NCI-H146 treated with DMSO at 0.1 percent for 48 hours (cell line): ENCODE results near the gene OBSL1.

ENCODE experiments used
- DNase-seq: peaks from one replicate; lab custom pipeline; 2025; ENCODE audit not compliant: unreplicated experiment; lab: John Stamatoyannopoulos, UW

Gene OBSL1

DNA sequence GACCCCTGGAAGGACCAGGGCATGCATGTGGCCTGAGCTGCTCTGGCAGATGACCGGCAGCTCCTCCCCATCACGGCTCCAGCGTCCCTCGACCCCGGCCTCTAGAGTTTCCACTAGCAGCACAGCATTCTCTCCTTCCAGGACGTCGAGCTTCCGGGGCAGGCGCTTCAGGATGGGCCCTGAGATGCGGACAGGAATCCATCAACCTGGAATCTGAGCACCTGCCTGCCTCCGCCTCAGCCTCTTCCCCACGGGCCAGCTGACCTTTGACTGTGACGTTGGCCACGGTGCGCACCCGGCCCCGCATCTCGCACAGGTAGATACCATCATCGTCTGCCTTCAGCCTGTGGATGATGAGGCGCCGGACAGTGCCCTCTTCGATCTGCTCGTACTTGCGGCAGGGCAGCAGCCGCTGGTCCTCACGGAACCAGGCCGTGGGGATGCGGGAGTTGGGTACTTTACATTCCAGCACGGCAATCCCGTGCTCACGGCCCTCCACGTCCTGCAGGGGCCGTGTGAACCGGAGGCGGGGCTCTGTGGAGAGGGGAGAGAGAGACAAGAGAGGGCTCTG is 3.5 kb downstream of the OBSL1 start:
- DNase-seq: no peak

DNA sequence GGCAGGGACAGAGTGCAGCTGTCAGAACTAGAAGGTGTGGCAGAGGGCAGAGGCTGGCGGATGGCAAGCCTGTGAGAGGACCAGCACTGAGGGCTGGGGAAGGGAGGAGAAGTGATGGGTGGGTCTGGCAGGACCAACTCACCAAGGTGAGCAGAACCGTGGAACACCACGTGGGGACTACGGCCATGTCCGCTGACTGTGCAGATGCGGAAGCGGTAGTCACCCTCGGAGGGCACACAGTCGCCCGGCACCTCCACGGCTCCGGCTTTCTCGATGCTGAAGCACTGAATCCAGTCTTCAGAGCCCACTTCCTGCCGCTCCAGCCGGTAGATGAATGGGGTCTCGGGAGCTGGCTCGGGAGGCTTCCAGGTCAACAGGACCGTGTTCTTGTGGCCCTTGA is 4.2 kb downstream of the OBSL1 start:
- DNase-seq: no peak

DNA sequence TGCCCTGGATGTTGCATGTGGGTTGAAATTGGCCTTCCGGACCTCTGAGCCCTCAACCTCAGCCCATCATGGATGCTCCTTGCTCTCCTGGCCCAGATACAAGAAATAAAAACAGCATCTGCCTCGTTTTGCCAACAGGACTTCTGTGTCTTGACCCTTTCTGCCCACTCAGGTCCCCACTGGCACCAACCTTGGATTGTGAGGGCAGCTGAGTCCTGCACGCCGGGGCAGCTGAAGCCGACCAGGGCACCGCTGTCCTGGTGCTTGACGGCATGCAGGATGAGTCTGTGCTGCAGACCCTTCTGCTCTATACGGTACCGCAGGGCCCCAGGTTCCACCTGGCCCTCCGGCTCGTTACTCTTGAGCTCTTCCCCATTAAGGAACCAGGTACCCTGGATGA is 4.7 kb downstream of the OBSL1 start:
- no peak for DNase-seq

DNA sequence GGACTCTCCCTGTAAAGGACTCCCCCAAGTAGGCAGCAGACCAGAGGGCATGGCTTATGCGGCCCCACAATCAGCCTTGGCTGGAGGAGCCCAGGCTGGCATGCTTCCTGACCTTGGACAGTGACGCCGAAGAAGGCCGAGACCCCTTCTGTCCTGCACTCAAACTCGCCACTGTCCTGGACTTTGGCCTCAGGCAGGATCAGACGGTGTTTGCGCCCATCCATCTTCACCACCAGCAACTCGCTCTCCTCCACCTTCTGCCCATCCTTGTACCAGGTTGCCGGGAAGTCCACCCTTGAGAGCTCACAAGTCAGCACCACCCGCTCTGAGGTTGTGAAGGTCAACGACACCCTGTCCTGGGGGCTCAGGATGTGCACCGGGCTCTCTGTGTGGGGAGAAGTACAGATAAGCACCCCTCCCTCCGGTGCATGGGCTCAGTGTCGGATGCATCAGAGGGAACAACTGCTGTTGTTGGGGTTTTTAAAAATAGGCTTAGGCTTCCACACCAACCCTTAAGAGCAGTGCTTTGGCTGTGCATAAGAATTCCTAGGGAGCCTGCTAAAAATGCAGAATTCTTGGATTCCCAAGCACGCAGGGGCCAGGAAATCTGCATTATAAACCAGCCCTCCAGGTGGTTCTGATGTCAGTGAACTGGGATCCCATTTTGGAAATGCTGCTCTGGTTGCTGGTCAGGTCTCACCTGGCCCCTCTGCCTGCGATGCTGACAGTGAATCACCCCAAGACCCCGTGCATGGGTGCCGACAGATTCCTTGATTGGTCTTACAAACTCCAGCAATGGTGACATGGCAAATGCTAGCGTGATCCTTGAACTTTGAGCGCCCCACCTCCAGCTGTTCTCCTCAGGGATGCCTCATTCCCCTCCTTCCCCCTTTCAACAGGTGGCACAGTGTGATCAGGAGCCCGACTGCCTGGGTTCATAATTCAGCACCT is 5.9 kb downstream of the OBSL1 start:
- DNase-seq: no peak

DNA sequence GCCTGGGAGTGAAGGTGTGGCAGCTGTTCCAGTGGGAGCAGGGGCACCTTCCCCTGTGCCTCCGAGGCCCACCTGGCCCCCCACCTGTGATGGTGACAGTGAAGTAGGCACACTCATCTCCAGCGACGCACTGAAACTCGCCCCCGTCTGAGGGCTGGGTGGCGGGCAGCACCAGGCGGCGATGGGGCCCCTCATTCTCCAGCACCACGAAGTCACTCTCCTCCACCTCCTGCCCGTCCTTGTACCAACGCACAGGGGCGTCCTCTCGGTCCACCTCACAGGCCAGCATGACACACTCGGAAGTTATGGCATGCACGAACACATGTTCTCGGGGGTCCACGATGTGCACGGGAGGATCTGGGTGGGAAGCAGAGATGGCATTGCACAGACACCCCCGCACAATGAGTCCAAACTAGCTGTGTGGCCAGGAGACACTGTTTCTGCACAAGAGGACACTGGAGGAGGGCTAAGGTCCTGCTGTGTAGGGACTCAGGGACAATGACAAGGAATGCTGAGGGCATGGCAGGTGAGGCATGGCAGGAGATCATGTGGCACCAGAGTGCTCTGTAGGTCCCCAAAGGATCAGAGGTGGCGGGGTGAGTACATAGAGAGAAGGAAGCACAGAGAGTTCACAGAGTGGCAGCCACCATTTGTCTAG is 7.9 kb downstream of the OBSL1 start:
- DNase-seq: no peak

DNA sequence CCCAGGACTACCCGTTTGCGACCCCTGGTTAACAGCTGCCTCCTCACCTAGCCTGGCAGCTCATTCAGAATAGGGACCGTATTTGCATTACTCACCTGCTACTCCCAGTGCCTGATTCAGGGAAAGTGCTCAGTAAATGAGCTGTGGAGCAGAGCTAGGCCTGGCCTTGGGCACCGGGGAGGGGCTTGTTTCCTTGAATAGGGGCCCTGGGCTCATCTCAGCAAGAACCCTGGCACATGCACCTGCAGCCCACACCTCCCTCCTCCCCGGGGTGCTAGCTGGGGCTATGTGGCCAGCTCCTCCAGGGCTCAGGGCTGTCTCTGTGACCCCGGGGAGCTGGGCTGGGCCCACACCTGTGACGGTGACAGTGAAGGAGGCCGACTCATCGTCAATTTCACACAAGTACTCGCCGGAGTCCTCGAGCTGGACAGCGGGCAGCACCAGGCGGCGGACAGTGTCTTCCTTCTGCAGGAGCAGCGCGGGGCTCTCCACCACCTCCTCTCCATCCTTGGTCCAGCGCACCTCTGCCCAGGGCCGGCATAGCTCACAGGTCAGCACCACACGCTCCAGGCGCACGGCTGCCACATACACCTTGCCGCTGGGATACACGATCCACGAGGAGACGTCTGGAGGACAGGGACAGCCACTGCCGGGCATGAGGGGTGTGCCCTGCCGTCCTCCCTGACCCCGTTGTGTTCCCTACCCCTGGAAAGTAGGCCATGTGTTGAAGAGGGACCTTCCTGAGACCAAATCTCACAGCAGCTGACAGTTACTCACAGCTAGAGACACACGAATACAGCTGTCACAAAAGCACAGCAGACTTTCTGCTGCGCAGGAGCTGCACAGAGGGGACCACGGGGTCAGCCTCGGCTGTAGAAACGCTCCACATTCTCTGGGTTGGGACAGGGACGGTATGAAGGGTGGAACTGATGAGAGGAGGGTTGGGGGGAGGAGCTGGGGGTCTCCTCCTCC is 9.0 kb downstream of the OBSL1 start:
- no peak for DNase-seq

DNA sequence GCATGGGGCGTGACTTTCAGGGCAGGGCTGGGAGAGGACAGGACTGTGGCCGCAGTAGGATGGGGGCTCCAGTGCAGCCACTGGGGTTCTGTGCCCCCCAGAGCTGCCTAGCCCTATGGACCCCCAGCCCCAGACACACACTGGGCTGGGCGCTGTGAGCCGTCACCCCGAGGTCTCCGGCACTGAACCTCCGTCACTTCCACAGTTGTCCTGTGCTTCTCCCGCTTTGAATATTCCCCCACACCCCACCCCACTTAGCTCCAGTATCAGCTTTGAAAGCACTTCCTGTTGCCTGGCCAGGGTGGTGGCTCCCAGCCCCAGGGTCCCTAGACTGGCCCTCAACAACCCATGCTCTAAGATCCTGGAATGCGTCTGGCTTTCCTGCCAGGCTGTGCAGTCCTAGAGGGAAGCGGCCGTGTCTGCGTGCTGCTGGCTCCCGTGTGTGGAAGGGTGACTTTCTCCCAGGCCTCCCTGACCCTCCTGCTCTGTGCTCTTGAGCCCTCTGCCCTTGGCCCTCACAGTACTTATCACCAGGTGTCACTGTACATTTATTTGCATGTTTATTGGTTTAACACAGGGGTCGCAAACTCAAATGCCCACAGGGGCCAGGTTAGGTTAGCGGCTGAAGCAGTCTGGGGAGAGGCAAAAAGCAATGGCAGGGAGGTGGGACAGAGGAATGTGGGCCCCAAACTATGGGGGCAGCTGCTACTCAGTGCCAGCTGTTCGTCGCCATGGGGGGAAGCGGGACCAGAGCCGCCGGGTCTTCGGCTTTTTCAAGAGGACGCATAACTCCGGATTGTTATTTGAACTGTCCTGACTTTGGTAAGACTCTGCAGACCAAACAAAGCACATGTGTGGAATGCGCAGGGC is 9.9 kb downstream of the OBSL1 start:
- DNase-seq: no peak

DNA sequence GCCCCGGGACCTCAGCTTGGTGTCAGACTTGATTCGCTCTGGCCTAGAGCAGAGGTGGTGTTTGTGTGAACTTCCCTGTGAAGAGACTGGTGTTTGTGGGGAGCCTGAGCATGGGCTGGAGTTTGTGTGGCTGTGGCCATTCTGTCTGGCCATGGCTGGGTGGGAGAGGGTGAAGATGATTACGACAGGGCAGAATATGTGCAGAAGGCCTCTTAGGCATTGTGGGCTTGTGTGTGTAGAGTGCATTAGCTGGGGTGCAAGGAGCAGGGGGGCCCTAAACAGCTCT is 10.5 kb downstream of the OBSL1 start:
- no peak for DNase-seq

DNA sequence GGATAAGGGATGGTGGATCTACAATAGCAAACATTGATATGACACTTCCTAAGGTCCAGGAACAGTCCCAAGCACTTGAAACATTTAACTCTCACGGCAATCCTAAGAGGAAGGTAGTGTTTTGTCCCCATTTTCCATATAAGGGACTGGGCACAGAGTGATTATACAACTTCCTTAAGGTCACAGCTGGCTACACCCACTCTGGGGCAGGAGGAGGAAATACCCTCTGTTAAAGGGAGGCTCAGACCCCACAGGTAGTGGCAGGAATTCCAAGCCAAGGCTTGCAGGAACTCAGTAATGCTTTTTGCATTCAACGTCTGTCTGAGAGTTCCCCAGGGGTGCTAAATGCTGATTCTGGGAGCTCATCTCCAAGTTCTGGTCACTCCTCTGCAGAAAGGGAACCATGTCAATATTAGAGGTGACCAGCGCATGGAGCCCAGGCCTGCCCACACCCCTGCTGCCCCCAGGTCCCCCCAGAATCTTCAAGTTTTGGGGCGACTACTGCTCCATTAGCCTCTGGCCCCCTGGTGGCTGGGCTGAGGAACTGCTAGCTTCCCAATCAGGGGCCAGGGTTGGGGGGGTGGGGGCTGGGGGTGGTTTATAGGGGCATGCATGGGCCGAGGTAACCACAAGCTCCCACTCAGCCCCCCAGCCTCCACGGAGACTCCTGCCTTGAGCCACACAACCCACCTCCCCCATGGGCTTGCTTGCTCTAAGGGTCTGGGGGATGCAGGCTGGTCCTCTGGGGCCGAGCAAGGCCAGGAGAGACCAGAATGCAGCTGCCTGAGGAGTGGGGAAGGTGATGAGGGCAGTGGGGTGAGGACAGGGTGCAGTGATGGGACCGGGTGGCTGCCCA is 11.1 kb downstream of the OBSL1 start:
- DNase-seq: no peak

DNA sequence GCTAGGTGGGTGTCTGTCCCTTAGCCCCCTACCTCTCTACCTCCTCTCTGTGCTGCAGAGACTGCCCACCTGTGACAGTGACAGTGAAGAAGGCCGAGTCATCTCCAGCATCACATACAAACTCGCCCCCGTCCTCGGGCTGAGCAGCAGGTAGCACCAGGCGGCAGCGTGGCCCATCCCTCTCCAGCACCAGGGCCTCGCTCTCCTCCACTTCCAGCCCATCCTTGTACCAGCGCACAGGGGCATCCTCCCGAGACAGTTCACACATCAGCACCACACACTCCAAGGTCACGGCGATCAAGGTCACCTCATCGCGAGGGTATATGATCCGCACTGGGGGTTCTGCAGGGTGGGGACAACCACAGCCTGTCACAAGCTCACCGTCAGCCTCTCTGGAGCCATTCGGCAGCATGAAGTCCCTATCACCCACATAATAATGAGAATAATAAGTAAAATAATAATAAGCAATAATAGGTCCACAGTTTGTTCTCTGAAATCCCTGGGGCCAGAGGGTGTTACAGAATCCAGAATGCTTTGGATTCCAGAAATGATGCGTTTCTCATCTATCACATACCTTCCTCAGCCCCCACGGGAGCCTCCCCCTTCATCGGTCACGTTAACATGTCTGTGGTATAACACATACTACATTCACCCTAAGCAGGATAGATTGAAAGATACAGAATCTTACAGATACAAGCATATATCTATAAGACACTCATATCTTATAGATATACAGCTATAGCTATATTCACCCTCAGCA is 12.0 kb downstream of the OBSL1 start:
- no peak for DNase-seq

DNA sequence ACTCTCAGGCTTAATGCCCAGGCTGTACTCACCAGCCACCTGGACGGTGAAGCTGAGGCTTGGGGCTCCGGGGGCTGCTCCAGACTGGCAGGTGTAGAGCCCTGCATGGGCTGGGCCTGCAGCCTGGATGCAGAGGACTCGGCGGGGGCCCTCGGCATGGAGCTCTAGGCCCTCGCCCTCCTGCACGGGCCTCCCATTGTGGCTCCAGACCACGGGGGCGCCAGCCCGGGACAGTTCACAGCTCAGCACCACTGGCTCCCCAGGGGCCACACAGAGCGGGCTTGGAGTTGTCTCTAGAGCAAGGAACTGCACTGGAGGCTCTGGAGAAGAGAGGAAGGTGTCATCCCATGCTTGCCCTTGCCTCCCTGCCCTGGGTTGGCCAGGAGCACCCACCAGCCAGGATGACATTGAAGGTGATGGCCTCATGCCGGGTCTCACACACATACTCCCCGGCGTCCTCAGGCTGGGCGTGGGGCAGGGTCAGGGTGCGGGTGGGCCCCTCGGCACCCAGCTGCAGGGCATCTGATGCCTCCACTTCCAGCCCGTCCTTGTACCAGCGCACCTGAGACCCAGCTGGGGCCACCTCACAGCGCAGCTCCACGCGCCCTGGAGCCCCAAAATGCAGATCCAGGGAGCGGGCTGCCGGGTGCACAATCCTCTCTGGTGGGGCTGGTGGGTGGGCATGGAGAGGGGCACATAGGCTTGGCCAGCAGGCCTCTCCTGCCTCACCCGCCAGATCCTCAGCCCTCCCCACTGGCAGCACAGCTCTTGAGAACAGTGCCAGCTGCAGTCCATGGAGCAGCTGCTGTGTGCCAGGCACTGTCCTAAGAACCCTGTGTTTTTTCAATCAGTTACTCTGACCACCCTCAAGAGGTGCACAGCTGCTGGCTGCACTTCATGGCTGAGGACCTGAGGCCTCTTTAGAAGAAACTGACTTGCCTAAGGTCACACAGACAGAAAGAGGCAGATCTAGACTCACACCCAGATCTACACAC is 13.3 kb downstream of the OBSL1 start:
- DNase-seq: no peak

DNA sequence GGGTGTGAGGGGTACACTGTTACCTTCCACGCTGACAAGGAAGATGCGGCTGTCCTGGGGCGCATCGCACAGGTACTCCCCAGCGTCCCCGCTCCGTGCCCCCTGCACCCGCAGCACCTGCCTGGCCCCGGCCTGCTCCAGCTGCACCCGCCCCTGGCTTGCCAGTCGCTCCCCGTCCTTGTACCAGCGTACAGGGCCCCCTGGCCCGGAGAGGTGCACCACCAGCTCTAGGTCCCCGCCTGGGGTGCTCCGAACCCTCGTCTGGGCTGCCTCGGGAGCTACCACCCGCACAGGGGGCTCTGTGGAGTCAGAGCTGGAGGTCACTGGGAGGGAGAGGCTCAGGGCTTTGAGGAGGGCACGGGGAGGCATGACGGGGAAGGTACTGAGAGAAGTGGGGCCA is 14.0 kb downstream of the OBSL1 start:
- no peak for DNase-seq

DNA sequence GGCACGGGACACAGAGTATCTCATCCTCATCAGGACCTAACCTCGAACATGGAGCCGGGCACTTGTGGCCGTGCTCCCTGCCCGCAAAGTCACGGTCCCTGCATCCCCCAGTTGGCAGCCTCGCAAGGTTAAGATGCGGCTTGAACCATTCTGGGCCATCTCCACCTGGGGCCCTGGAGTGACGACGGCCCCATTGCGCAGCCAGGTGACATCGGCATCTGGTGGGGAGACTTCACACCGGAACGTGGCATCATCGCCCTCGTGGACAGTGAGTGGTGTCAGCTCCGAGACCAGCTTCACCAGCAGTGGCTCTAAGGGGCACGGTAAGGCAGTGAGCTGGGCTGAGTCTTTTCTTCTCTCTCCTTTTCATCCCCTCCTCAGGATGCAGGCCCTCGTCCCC is 14.9 kb downstream of the OBSL1 start:
- no peak for DNase-seq

DNA sequence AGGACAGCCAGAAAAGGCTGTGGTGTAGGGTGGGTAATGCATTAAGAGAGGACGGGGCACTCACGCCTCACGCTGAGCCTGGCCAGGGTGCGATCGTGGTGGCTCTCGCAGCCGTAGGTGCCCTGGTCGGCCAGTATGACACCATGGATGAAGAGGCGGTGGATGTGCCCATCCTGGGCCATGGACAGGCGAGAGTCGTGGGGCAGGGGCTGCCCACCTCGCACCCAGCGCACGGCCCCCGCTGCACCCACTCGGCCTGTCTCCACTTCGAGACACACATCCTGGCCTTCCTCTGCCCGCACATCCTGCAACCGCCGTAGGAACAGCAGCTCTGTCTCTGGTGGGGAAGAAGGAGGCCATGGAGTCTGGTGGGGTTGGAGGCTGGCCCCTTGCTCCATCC is 15.4 kb downstream of the OBSL1 start:
- no peak for DNase-seq

DNA sequence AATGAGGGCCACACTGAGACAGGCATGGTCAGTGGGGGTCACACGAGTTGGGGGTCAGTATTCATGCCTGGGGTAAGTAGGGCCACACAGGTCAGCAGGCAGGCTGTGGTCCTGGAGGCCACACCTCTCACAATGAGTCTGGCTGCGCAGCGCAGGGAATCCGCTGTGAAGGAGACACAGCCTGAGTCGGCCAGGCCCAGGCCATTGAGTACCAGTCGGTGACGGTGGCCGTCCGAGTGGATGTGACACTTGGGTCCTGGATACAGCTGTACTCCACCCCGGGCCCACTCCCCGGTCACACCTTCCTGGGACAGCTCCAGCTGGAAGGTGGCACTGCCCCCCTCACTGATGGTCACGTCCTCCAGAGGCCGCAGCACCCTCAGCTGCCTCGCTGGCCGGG is 17.0 kb downstream of the OBSL1 start:
- no peak for DNase-seq

DNA sequence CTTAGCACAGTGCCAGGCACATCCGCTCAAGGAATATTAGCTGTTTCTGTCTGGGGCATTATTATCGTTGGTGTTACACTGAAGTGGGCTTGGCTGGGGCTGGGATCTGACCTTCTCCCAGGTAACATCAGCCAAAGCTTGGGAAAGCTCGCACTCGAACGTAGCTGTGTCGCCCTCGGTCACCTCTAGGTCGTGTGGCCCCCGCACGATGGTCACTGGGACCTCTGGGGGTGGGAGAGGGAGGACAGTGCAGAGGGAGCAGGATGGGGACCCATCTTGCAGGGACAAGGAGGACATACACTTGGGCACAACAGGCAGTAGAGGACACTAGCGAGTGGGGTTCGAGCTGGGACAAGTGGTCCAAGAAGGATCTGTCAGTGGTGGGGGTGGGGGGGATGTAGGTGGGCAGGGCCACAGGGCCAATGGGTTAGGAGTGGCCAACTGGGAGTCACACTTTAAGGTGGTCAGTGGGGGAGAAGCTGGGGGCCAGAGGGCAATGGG is 17.8 kb downstream of the OBSL1 start:
- no peak for DNase-seq

DNA sequence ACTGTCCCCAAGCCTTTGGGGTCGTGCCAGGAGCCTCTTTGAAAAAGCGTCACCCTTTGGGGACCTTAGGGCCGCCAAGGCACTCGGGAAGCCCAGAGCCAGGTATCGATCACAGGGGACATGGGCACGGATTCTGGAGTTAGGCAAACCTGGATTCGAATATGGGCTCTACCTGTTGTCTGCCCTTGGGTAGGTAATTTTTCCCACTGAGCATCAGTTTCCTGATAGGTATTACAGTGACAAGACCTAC is 18.2 kb downstream of the OBSL1 start:
- DNase-seq: no peak
